Right renal cortex interstitium (tissue), 3 donors: ENCODE results near the gene CHSY1. TPM values are rescaled to one million over a fixed set of nuclear protein-coding genes. Genes with fewer than 3 reads are reported as not detected.

Experiments
- DNase-seq, 3 donors: peaks; one replicate each; pipeline ENCODE4 v3.0.0-alpha.2; 2013; ENCODE audit warnings: low read depth in 3 of 3, low spot score in 2 of 3
- polyA plus RNA-seq, 3 donors: library from polyadenylated mRNA; unstranded; fragments of 120-200 nt; gene quantifications; one replicate each; pipeline ENCODE4 v1.2.1, GENCODE V29; 2013; ENCODE audit not compliant: insufficient read length in 3 of 3

The CHSY1 gene
- polyA plus RNA-seq, 3 donors: 45.6 to 52.3 (median 50.9) TPM

GRCh38 chr15:101191242-101191641 is 60.6 kb downstream of the CHSY1 start:
- DNase-seq: no peak

DNA sequence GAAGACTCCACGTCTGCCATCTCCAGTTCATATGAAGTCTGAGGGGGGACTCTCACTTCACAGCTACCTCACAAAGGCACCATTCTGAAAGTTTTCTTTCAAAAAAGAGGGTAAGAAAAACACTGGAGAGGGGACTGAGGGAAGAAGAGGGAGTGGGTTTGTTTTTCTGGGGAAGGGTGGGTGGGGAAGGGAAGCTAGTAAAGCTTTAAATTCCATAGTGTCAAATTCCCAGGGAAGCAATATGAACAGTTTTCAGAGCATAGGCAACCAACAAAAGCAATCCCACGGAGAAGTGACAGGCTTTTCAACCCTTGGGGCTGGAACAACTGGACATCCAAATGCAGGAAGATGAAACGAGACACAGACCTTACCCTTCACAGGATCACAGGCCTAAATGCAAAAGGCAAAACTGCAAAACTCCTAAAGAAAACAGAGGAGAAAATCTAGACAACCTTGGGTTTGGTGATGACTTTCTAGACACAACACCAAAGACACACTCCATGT is 61.7 kb downstream of the CHSY1 start:
- DNase-seq: no peak

GRCh38 chr15:101189409-101190091 is 62.3 kb downstream of the CHSY1 start:
- DNase-seq: no peak

GRCh38 chr15:101188637-101189408 is 63.0 kb downstream of the CHSY1 start:
- DNase-seq: no peak

- no peak for DNase-seq
Observed at GRCh38 chr15:101187820-101188636, 63.8 kb downstream of the CHSY1 start.

- DNase-seq: no peak
Observed at GRCh38 chr15:101185770-101186169, 66.1 kb downstream of the CHSY1 start.

DNA sequence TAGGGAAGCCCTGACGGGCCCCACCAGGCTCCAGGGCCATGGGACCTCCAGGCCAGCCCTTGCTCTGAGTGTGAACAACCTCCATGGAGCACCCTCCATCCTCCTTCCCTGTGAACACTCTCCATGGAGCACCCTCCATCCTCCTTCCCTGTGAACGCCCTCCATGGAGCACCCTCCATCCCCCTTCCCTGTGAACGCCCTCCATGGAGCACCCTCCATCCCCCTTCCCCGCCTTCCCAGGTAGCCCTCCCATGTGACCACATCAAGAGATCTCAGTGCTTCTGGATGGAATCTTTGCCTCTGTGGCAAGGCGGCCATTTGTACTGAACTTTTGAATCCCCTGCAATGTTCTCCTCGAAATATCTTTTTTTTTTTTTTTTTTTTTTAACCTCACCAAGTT is 66.5 kb downstream of the CHSY1 start:
- no peak for DNase-seq

DNA sequence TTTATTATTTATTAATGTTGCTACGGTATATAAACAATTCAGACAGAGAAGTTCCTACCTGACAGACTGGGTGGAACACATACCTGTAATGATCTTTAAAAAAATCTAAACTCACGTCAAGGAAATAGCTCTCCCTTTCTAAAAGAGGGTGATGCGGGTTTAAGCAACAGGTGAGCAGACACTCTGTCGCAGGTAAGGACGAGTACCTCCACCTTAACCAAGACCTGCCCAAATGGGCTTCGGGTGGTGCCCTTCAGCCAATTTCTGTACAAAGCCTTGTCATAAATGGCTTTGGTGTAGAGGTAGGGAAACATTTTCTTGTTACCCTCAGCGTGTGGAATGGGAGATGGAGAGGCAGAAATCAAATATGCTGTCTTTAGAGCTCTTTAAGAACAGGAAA is 67.0 kb downstream of the CHSY1 start:
- no peak for DNase-seq

- no peak for DNase-seq
Observed at GRCh38 chr15:101183931-101184305, 67.9 kb downstream of the CHSY1 start.

DNA sequence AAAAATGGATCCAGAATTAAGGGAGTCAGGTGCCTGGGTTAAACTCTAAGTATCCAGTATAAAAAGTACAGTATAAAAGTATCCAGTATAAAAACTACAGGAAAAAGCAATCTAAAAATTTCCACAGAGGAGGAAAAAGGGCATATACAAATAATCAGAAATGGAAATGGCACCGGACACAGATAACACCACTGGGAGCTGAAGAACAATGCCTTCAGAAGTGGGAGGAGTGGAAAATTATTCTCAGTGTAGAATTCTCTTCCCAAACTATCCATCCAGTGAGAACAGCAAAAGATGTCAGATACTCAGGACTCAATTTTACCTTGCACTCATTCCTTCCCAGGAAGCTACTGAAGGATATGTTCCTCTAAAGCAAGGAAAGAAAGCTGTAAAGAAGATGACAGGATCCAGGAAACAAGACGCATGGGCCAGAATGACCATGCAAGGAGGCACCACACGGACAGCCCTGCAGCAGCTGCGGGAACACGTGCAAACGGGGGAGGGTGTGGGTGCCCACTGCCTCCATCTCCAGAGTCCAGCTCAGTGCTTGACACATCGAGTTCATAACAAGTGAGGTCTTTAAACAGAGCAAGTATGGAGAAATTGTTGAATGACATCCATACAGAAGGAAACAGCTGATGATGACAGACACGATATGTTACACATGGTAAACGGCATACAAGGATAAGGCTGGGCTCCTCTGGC is 68.5 kb downstream of the CHSY1 start:
- no peak for DNase-seq

GRCh38 chr15:101182215-101182614 is 69.6 kb downstream of the CHSY1 start:
- DNase-seq: no peak

GRCh38 chr15:101181349-101181748 is 70.5 kb downstream of the CHSY1 start:
- DNase-seq: no peak

DNA sequence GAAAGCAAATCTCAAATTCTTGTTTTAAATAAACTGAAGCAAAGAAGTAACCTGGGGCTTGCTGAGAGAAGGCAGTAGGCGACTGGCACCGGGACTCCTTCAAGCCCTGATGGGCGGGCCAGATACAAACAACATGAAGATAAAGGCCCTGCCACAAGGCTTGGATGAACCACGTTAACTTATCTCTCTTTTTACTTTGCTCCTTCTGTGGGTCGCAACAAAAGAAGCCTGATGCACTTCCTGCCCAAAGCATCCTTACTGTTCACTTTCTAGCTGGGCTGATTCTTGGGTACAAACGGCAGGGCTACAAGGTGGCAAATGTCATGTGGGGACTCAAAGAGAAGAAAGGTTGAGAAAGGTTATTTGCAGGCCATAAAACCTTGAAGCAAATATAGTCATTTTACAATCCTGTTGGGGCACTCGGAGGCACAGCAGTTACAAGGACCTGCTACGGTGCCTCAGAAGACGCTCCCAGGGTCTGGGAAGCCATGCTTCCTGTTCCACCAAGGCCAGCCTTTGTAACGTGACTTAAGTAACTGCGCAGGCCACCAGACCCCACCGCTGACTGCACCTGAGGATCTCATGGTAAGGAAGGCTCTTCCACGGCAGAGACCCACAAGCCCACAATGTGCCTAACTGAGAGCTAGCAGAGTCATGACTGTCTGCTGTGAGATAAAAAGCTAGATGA is 71.1 kb downstream of the CHSY1 start:
- DNase-seq: no peak

DNA sequence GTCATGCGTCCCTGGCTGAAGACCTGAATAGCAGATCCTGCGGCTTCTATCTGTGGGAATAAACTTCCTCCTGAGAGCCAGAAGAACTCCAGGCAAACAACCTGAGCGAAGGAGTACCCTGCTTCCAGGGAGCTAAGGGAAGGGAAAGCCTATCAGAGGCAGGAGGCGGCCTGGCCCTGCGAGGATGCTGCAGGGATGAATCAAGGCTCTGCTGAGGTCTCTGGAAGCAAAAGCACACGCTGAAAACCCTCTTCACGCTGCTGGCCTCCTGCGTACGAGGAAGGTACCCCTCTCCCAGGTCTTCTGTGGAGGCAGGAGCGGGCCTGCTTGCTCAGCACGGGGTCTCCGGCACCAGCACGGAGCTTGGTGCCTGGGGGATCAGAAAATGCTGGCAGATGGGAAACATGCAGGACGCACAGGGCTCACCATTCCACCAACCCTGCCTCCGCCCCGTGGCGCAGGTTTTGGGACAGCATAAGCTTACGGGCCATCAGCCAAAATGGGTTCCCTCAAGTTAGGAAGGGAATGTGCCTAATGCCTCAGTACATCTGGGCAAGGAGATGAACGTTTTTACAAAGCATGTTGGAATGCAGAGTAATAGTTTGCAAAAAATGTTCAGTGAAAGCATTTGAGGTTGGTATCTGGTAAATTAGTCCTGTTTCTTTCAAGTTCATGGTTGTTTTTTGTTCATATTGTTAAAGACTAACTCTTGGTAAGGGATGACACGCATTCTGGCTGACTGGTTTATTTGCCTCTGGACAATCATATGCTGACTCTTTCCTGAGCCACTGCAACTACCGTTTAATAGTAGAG is 72.3 kb downstream of the CHSY1 start:
- no peak for DNase-seq

- no peak for DNase-seq
Observed at GRCh38 chr15:101178931-101179330, 72.9 kb downstream of the CHSY1 start.

- DNase-seq: no peak
Observed at GRCh38 chr15:101178479-101178878, 73.4 kb downstream of the CHSY1 start.

- DNase-seq: no peak
Observed at GRCh38 chr15:101177866-101178265, 74.0 kb downstream of the CHSY1 start.

- no peak for DNase-seq
Observed at GRCh38 chr15:101176625-101177024, 75.2 kb downstream of the CHSY1 start.

GRCh38 chr15:101175401-101175800 is 76.4 kb downstream of the CHSY1 start:
- DNase-seq: no peak
